Subcutaneous adipose tissue (tissue), 4 donors: Measurements from ENCODE around the gene SLC38A5. TPM values are rescaled to one million over a fixed set of nuclear protein-coding genes. Genes with fewer than 3 reads are reported as not detected.

Source experiments
- CTCF ChIP-seq: fragments of 450-650 bp; IDR thresholded peaks from one replicate; pipeline ENCODE4 v1.5.1; 2016; ENCODE audit warnings: low read depth, mild to moderate bottlenecking, control low read depth, antibody characterized with exemption, moderate library complexity
- total RNA-seq, 4 donors: library from RNA; depleted of rRNA; stranded (reverse); fragments of >200 nt; gene quantifications; one replicate each; pipeline ENCODE4 v1.1.0, GENCODE V29; 2016

SLC38A5 gene
- total RNA-seq, 4 donors from 2014 or later = 1.3 to 3.2 (median 1.5) TPM; not detected in 1

DNA sequence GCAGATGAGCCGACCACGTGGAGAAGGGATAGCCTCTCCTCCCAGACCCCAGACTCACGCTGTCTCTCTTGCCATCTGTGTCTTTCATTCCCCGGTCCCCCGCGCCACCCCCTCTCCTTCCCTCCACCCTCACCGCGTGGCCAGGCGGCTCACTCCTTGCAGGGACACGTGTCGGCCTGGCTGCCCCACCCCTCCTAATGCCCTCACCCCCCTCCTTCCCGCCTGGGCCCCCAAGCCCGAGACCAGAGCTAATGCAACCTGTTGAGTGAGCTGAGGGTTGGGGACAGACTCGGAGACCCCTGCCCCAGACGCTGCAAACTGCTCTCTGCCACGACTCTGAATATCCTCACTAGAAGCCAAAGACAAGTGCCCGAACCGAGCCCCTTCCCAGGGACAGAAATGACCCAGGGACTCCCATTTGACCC is 1.8 kb downstream of the SLC38A5 start:
- TF ChIP-seq CTCF = no peak

- no peak for TF ChIP-seq CTCF
Observed at GRCh38 chrX:48467281-48467761, 2.7 kb downstream of the SLC38A5 start.

DNA sequence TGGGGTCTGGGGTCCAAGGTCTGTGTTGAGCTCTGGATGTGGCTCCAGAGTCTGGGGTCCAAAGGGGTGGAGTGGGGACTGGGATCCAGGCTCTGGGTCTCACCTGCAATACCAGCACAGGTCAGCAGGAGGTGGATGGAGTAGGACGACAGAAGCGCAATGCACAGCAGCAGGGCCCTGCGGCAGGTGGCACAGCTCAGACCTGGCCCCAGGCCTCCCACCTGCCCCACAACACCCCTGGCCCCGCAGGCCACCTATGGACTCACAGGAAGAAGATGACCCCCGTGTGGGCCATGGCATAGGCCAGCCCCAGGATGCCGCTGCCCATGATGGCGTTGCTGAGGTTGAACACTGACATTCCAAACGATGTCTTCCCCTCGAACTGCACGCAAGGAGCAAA is 3.4 kb downstream of the SLC38A5 start:
- TF ChIP-seq CTCF = no peak

DNA sequence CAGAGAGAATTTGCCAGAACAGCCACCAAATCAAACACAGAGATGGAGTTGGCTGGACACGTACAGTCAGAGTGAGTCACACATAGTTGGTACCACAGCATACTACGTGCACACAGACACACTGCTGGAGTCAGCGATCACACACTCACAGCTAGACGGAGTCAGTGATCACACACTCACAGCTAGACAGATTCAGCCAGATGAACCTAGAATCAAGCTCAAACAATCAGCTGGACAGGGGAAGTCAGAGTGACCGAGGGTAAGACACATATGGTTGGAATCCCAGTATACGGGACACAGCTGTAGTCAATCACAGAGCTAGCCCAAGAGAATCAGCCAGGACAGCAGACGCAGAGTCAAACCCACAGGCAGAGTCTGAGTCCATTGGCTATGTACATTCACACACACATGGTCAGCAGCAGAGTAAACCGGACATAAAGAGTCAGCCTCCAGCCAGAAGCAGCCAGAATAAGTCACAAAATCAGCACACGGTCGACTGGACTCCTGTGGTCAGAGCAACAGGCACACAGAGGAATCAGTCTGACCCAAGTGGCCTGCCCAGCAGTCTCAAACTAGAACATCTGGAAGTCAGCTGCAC is 4.6 kb downstream of the SLC38A5 start:
- TF ChIP-seq CTCF = no peak

DNA sequence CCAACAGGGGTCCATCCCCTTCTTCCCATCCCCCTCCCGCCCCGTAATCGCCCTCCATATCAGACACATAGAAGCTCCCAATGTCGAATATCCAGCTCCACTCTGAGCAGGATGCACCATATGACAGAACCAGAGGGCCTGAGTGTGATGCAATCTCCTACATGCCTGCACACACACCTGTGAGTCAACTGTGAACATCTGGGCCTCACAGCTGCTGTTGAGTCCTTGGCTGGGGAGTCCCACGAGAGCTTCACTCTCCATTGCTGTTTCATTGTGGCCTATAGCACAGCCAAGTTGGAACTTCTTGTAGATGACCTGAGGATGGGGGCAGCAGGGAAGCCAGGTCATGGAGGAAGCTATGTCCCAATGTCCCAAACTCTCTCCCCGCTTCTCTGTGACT is 8.2 kb downstream of the SLC38A5 start:
- TF ChIP-seq CTCF = no peak

DNA sequence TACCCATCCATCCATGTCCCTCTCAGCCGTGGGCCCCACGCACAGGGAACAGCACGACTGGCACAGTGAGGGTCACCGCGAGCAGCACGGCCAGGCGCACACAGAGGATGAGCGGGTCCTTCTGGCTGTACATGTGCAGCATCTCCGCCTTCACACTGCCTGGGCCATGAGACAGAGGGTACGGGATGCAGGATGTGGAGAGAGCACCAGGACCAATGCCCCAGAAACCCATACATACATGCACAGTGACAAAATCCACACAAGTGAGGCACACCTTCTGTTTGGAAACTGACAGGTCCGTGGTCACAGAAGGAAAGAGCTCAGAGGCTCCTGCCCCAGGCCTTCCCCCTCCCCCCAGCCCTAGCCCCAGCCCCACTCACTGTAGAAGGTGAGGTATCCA is 9.5 kb downstream of the SLC38A5 start:
- no peak for TF ChIP-seq CTCF

DNA sequence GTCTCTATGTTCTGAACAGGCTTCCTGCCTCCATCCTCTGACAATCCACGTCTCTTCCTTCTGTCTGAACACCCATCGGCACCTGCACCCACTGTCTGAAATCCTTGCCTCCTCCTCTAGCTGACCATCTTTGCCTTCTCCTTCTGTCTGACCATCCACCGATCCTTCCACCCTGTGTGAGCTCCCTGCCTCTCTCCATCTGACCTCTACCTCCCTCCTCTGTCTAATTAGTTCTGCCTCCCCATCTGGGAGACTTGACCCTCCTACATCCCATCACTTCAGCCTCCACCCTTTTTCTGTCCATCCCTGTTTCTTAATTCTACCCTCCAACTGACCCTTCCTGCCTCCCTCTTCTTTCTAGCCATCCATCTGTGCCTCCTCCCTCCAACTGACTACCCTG is 10.0 kb downstream of the SLC38A5 start:
- no peak for TF ChIP-seq CTCF
